Measurements from ENCODE around the gene DNAAF6. TPM values are rescaled to one million over a fixed set of nuclear protein-coding genes. Genes with fewer than 3 reads are reported as not detected.
"Not testable (repeated sequence)": the region's sequence is repeated elsewhere in the genome, so short reads cannot be mapped to it uniquely, and the experiment has no call there.

DNAAF6 gene
- not detected in 2 replicates for total RNA-seq

- peak; percentile 10 to 18 for DNase-seq (ENCODE audit: low read depth in 2 of 2)
Observed at GRCh38 chrX:107205770-107206696, at the start of gene DNAAF6, which contains the start of gene NUP62CL. DNAAF6 (plus strand) TSS chrX:107206611; CDS start chrX:107212876, 6,265 bp downstream. NUP62CL (minus strand) TSS chrX:107206433; CDS start chrX:107175146, 31,287 bp downstream.

- not testable (repeated sequence) for DNase-seq (ENCODE audit: low read depth in 2 of 2)
Observed at GRCh38 chrX:107157618-107158017, 48.8 kb upstream of the DNAAF6 start.

- no peak for DNase-seq (ENCODE audit: low read depth in 2 of 2)
Observed at GRCh38 chrX:107167163-107167921, 39.1 kb upstream of the DNAAF6 start.

GRCh38 chrX:107168257-107168656, 38.2 kb upstream of the DNAAF6 start:
- no peak for DNase-seq (ENCODE audit: low read depth in 2 of 2)

GRCh38 chrX:107168712-107169111, 37.7 kb upstream of the DNAAF6 start:
- no peak for DNase-seq (ENCODE audit: low read depth in 2 of 2)

- no peak for DNase-seq (ENCODE audit: low read depth in 2 of 2)
Observed at GRCh38 chrX:107171369-107172102, 34.9 kb upstream of the DNAAF6 start.

- no peak for DNase-seq (ENCODE audit: low read depth in 2 of 2)
Observed at GRCh38 chrX:107197319-107197718, 9.1 kb upstream of the DNAAF6 start.

GRCh38 chrX:107198074-107198473, 8.3 kb upstream of the DNAAF6 start:
- DNase-seq (ENCODE audit: low read depth in 2 of 2), result not testable (repeated sequence)

GRCh38 chrX:107199491-107199890, 6.9 kb upstream of the DNAAF6 start:
- DNase-seq (ENCODE audit: low read depth in 2 of 2), result no peak

GRCh38 chrX:107204068-107204605, 2.3 kb upstream of the DNAAF6 start:
- no peak for DNase-seq (ENCODE audit: low read depth in 2 of 2)

GRCh38 chrX:107206697-107207065, 270 bp downstream of the DNAAF6 start:
- DNase-seq (ENCODE audit: low read depth in 2 of 2), result no peak

GRCh38 chrX:107207089-107207488, 678 bp downstream of the DNAAF6 start:
- DNase-seq (ENCODE audit: low read depth in 2 of 2), result no peak

GRCh38 chrX:107207943-107208342, 1.5 kb downstream of the DNAAF6 start:
- no peak for DNase-seq (ENCODE audit: low read depth in 2 of 2)

GRCh38 chrX:107213477-107213876, 7.1 kb downstream of the DNAAF6 start:
- DNase-seq (ENCODE audit: low read depth in 2 of 2), result no peak

- no peak for DNase-seq (ENCODE audit: low read depth in 2 of 2)
Observed at GRCh38 chrX:107226757-107227156, 20.3 kb downstream of the DNAAF6 start.

GRCh38 chrX:107227780-107228485, 21.5 kb downstream of the DNAAF6 start:
- DNase-seq (ENCODE audit: low read depth in 2 of 2), result no peak

- no peak for DNase-seq (ENCODE audit: low read depth in 2 of 2)
Observed at GRCh38 chrX:107228486-107228819, 22.0 kb downstream of the DNAAF6 start.

- DNase-seq (ENCODE audit: low read depth in 2 of 2), result no peak
Observed at GRCh38 chrX:107272431-107272921, 66.1 kb downstream of the DNAAF6 start.

- no peak for DNase-seq (ENCODE audit: low read depth in 2 of 2)
Observed at GRCh38 chrX:107273795-107274194, 67.4 kb downstream of the DNAAF6 start.

- DNase-seq (ENCODE audit: low read depth in 2 of 2), result no peak
Observed at GRCh38 chrX:107288676-107289075, 82.3 kb downstream of the DNAAF6 start.

GRCh38 chrX:107290019-107290418, 83.6 kb downstream of the DNAAF6 start:
- no peak for DNase-seq (ENCODE audit: low read depth in 2 of 2)
